Posterior vena cava (tissue), 2 donors: ENCODE measurements around the gene TBC1D20. TPM values are rescaled to one million over a fixed set of nuclear protein-coding genes. Genes with fewer than 3 reads are reported as not detected.
"Not testable (repeated sequence)": the region's sequence is repeated elsewhere in the genome, so short reads cannot be mapped to it uniquely, and the experiment has no call there.

Experiments
- DNase-seq: peaks from one replicate; pipeline ENCODE4 v3.0.0-alpha.2; 2020; ENCODE audit warnings: low spot score
- intact Hi-C, 2 donors: fragments of 100-400 bp; cut with DNase I; formaldehyde crosslinking; loops; one replicate each; pipeline versions ENCODE4 v1.14.1 to v1.14.2; 2022 to 2023
- long read RNA-seq, 2 donors: library from polyadenylated mRNA; unstranded; transcript quantifications; one replicate each; pipeline ENCODE4 v2.0.0, GENCODE V29; 2020 to 2021
- total RNA-seq, 2 donors: library from RNA; stranded (reverse); fragmentation: NEBNext Ultra II Directional; extraction: Animal tissue kit (Norgen Biotek cat#: 25700); gene quantifications; one replicate each; pipeline ENCODE4 v1.2.1, GENCODE V29; 2021
- donor health status: DM: yes; HTN: yes; CAD: no.
- donor health status: DM: yes; HTN: yes; CAD: no.

TBC1D20 gene
- 10 to 100 TPM; 28.7 to 33.0 TPM for total RNA-seq
- long read RNA-seq, donor 1, full-length matches to known transcripts = 9 of 21 reads
- long read RNA-seq, donor 1, partial matches to known transcripts = 4 of 21 reads
- long read RNA-seq, donor 1, other reads (novel, unspliced or antisense) = 8 of 21 reads
- long read RNA-seq, donor 2, full-length matches to known transcripts = 3 of 20 reads
- long read RNA-seq, donor 2, partial matches to known transcripts = 9 of 20 reads
- long read RNA-seq, donor 2, other reads (novel, unspliced or antisense) = 8 of 20 reads

- peak; percentile 95 for DNase-seq
- intact Hi-C loops = no loop called here
These were observed at the start of gene TBC1D20 for GRCh38 chr20:462199-462991. Gene TBC1D20 (minus strand): TSS chr20:462533. CDS start chr20:462405, 128 bp downstream.

GRCh38 chr20:510328-511057 lies 48.2 kb upstream of the TBC1D20 start:
- intact Hi-C loops, DNase-seq: not testable (repeated sequence)

- intact Hi-C loops, DNase-seq: not testable (repeated sequence)
These were observed 46.0 kb upstream of the TBC1D20 start for GRCh38 chr20:508364-508787.

GRCh38 chr20:507761-508332 lies 45.5 kb upstream of the TBC1D20 start:
- intact Hi-C loops = no loop called here
- no peak for DNase-seq

GRCh38 chr20:507006-507758 lies 44.8 kb upstream of the TBC1D20 start:
- DNase-seq = no peak
- intact Hi-C loops = no loop called here

GRCh38 chr20:504632-505075 lies 42.3 kb upstream of the TBC1D20 start:
- intact Hi-C loops = no loop called here
- no peak for DNase-seq

GRCh38 chr20:503048-503737 lies 40.9 kb upstream of the TBC1D20 start:
- intact Hi-C loops = no loop called here
- no peak for DNase-seq

- DNase-seq = no peak
- intact Hi-C loops = no loop called here
These were observed 35.6 kb upstream of the TBC1D20 start for GRCh38 chr20:497979-498378.

- intact Hi-C loops = no loop called here
These were observed 33.9 kb upstream of the TBC1D20 start for GRCh38 chr20:496126-496696.

GRCh38 chr20:492159-492558 lies 29.8 kb upstream of the TBC1D20 start:
- no peak for DNase-seq
- intact Hi-C loops = no loop called here

More at GRCh38 chr20:496126-496696, 33.9 kb upstream of the TBC1D20 start:
- DNase-seq = no peak

GRCh38 chr20:487655-488054 lies 25.3 kb upstream of the TBC1D20 start:
- no peak for DNase-seq
- intact Hi-C loops = no loop called here

GRCh38 chr20:483815-484644 lies 21.7 kb upstream of the TBC1D20 start:
- DNase-seq = peak; percentile 83
- intact Hi-C loops = no loop called here

GRCh38 chr20:481167-481566 lies 18.8 kb upstream of the TBC1D20 start:
- DNase-seq = no peak
- intact Hi-C loops = no loop called here

GRCh38 chr20:480044-480443 lies 17.7 kb upstream of the TBC1D20 start:
- intact Hi-C loops = no loop called here
- no peak for DNase-seq

- intact Hi-C loops = loop anchor here (5.0 kb wide), 1 partner anchor 127 kb away; no protein-coding TSS in a partner anchor
These were observed 17.2 kb upstream of the TBC1D20 start for GRCh38 chr20:479487-479886.

GRCh38 chr20:478949-479429 lies 16.7 kb upstream of the TBC1D20 start:
- DNase-seq = no peak
- intact Hi-C loops = loop anchor here (5.0 kb wide), 1 partner anchor 127 kb away; no protein-coding TSS in a partner anchor

More at GRCh38 chr20:479487-479886, 17.2 kb upstream of the TBC1D20 start:
- DNase-seq = no peak
